Esophagus muscularis mucosa (tissue), 4 donors: ENCODE results near the gene CCNY. TPM values are rescaled to one million over a fixed set of nuclear protein-coding genes. Genes with fewer than 3 reads are reported as not detected.
"Not testable (repeated sequence)": the region's sequence is repeated elsewhere in the genome, so short reads cannot be mapped to it uniquely, and the experiment has no call there.

Experiments
- DNase-seq: peaks from one replicate; pipeline ENCODE4 v3.0.0-alpha.2; 2017; ENCODE audit errors: extremely low spot score
- H3K27ac ChIP-seq, 4 donors: fragments of 200-600 bp; sonication (generic); replicated peaks in 1 of 4; 1 replicate in 3 of 4; 2 replicates in 1 of 4; pipeline ENCODE4 v1.5.1; 2016 to 2019; ENCODE audit warnings: mild to moderate bottlenecking in 1 of 4
- H3K27me3 ChIP-seq, 4 donors: fragments of 200-600 bp; sonication (generic); one replicate each; pipeline versions ENCODE4 v1.5.1 to v1.6.0; 2016 to 2019
- H3K36me3 ChIP-seq, 4 donors: fragments of 200-600 bp; sonication (generic); one replicate each; pipeline ENCODE4 v1.5.1; 2016 to 2019
- H3K4me1 ChIP-seq, 4 donors: fragments of 200-600 bp; sonication (generic); one replicate each; pipeline ENCODE4 v1.5.1; 2016 to 2019
- H3K4me3 ChIP-seq, 4 donors: fragments of 200-600 bp; sonication (generic); 1 replicate in 2 of 4; 2 replicates in 2 of 4; pipeline ENCODE4 v1.5.1; 2016 to 2019; ENCODE audit warnings: mild to moderate bottlenecking in 4 of 4, moderate library complexity in 1 of 4
- H3K9me3 ChIP-seq, 4 donors: fragments of 200-600 bp; sonication (generic); 1 replicate in 3 of 4; 2 replicates in 1 of 4; pipeline ENCODE4 v1.5.1; 2016 to 2019
- CTCF ChIP-seq, 3 experiments: fragments of 200-600 bp in 2 of 3; fragments of 450-650 bp in 1 of 3; sonication (generic) in 2 of 3; IDR thresholded peaks; one replicate each; pipeline ENCODE4 v1.5.1; 2017 to 2019; ENCODE audit warnings: antibody characterized with exemption in 3 of 3, mild to moderate bottlenecking in 2 of 3, moderate library complexity in 1 of 3
- EP300 ChIP-seq: sonication (generic); formaldehyde crosslinking; IDR thresholded peaks from one replicate; pipeline ENCODE4 v1.6.1; 2017; ENCODE audit warnings: antibody characterized with exemption
- POLR2A ChIP-seq: fragments of 450-650 bp; IDR thresholded peaks from one replicate; pipeline ENCODE4 v1.6.1; 2017; ENCODE audit warnings: antibody characterized with exemption, moderate library complexity, mild to moderate bottlenecking, low read depth
- POLR2AphosphoS5 ChIP-seq, 2 donors: sonication (generic); formaldehyde crosslinking; IDR thresholded peaks; one replicate each; pipeline ENCODE4 v1.6.1; 2017; ENCODE audit warnings: antibody characterized with exemption in 2 of 2
- WGBS: methylation state at CpG from one replicate; pipeline ENCODE4 v1.1.5; 2018; 5-methylcytosine and 5-hydroxymethylcytosine counted together
- intact Hi-C: fragments of 100-400 bp; cut with DNase I; formaldehyde crosslinking; loops from one replicate; pipeline ENCODE4 v1.15.1; 2023
- total RNA-seq, 4 donors: library from RNA; depleted of rRNA; stranded (reverse); fragments of >200 nt; gene quantifications; one replicate each; pipeline versions ENCODE4 v1.1.0 to v1.2.1, GENCODE V29; 2016

CCNY gene
- total RNA-seq, 4 donors from 2014 or later, result 36.6 to 53.5 (median 47.0) TPM

- Histone ChIP-seq H3K27ac (no peak overlapping the region), H3K27me3 (no peaks in the 10 kb centered on the region), H3K4me3 (no peak overlapping the region), H3K9me3 (no peaks in the 10 kb centered on the region), H3K4me1 (no peaks in the 10 kb centered on the region), H3K36me3 (peaks cover 12 to 20% (median 16%) of the 10 kb centered on the region in 4 donors)
- intact Hi-C loops, result no loop called here
- TF ChIP-seq POLR2A, result no peak
- no peak for TF ChIP-seq POLR2AphosphoS5 (IDR thresholded peaks at IDR 0.05)
- no peak for TF ChIP-seq CTCF (IDR thresholded peaks at IDR 0.05)
- no peak for TF ChIP-seq EP300
- no peak for DNase-seq
- WGBS, result 81% methylated on average over 8 of the region's 9 CpGs
These were observed 190.4 kb downstream of the CCNY start for GRCh38 chr10:35526746-35527145.

GRCh38 chr10:35532141-35532540, 195.8 kb downstream of the CCNY start:
- Histone ChIP-seq H3K27ac (no peak overlapping the region), H3K4me3 (no peak overlapping the region), H3K4me1 (no peaks in the 10 kb centered on the region), H3K36me3 (peaks cover 29 to 73% (median 61%) of the 10 kb centered on the region in 4 donors), H3K27me3 (no peaks in the 10 kb centered on the region), H3K9me3 (no peaks in the 10 kb centered on the region)
- no peak for DNase-seq
- 86% methylated on average over 5 of the region's 5 CpGs for WGBS
- no peak for TF ChIP-seq CTCF (IDR thresholded peaks at IDR 0.05)
- no peak for TF ChIP-seq EP300
- TF ChIP-seq POLR2A, result no peak
- TF ChIP-seq POLR2AphosphoS5 (IDR thresholded peaks at IDR 0.05), result no peak
- intact Hi-C loops, result no loop called here

GRCh38 chr10:35533565-35533964, 197.3 kb downstream of the CCNY start:
- no peak for DNase-seq
- intact Hi-C loops, result no loop called here
- TF ChIP-seq CTCF (IDR thresholded peaks at IDR 0.05) (no peak), POLR2AphosphoS5 (IDR thresholded peaks at IDR 0.05) (no peak), EP300 (no peak), POLR2A (no peak)
- Histone ChIP-seq H3K4me1 (no peaks in the 10 kb centered on the region), H3K36me3 (peaks cover 29 to 86% (median 63%) of the 10 kb centered on the region in 4 donors), H3K27ac (no peak overlapping the region), H3K9me3 (no peaks in the 10 kb centered on the region), H3K27me3 (no peaks in the 10 kb centered on the region), H3K4me3 (no peak overlapping the region)
- 80% methylated on average over 4 of the region's 4 CpGs for WGBS

GRCh38 chr10:35535136-35535535, 198.8 kb downstream of the CCNY start:
- H3K27me3 ChIP-seq, result no peaks in the 10 kb centered on the region
- intact Hi-C loops, result no loop called here
- 98% methylated on average over 3 of the region's 3 CpGs for WGBS
- no peaks in the 10 kb centered on the region for H3K9me3 ChIP-seq
- TF ChIP-seq POLR2AphosphoS5 (IDR thresholded peaks at IDR 0.05), result no peak
- TF ChIP-seq POLR2A, result no peak
- no peak for TF ChIP-seq EP300
- TF ChIP-seq CTCF (IDR thresholded peaks at IDR 0.05), result no peak
- no peaks in the 10 kb centered on the region for H3K4me1 ChIP-seq
- H3K36me3 ChIP-seq, result peaks cover 28 to 84% (median 59%) of the 10 kb centered on the region in 4 donors
- no peak overlapping the region for H3K4me3 ChIP-seq
- no peak overlapping the region for H3K27ac ChIP-seq
- no peak for DNase-seq

GRCh38 chr10:35536789-35537188, 200.5 kb downstream of the CCNY start:
- H3K27ac ChIP-seq, result no peak overlapping the region
- intact Hi-C loops, result no loop called here
- no peak for DNase-seq

GRCh38 chr10:35537925-35538324, 201.6 kb downstream of the CCNY start:
- H3K27ac ChIP-seq, H3K4me3 ChIP-seq, intact Hi-C loops, DNase-seq, H3K27me3 ChIP-seq, H3K9me3 ChIP-seq, H3K4me1 ChIP-seq: not testable (repeated sequence)
- H3K36me3 ChIP-seq, result peaks cover 10 to 65% (median 39%) of the 10 kb centered on the region in 4 donors
- WGBS, result 100% methylated on average over 3 of the region's 3 CpGs

More at GRCh38 chr10:35536789-35537188, 200.5 kb downstream of the CCNY start:
- H3K4me1 ChIP-seq, result no peaks in the 10 kb centered on the region
- peaks cover 17 to 71% (median 47%) of the 10 kb centered on the region in 4 donors for H3K36me3 ChIP-seq
- H3K4me3 ChIP-seq, result no peak overlapping the region
- TF ChIP-seq POLR2A, result no peak
- TF ChIP-seq CTCF (IDR thresholded peaks at IDR 0.05), result no peak
- no peak for TF ChIP-seq EP300
- no peak for TF ChIP-seq POLR2AphosphoS5 (IDR thresholded peaks at IDR 0.05)
- no peaks in the 10 kb centered on the region for H3K9me3 ChIP-seq
- H3K27me3 ChIP-seq, result no peaks in the 10 kb centered on the region
- 97% methylated on average over 4 of the region's 4 CpGs for WGBS
